Measurements from ENCODE around the gene IFFO2.

IFFO2 gene

DNA sequence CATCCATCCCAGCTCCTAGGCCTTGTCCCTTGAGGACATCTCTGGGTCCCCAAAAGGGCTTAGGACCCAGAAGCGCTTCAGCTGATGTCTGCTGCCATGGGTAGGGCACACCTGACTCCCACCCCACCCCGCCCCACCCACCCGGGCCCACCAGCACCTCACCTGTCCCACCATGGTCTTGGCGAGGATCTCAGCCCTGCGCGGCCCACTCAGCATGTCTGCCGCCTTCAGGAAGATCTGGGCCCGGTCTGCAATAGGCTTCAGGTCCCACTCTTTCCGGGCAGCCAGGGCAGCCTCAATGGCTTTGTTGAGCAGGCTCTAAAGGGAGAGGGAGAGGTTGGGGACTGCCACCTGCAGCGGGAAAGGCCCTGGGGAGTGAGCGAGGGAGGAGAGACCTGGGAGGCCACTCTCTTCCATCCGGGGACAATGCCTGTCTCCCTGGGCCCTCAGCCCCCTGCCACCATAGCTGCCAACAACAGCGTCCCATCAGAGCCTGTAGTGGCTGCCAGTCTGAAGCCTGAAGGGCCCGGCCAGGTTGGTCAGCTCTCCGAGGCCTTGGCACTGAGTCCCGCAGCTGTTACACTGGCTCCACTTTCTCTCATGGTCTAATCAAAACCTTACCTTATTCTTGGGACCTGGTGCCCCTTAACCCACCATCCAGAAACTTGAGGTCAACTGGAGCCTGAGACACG lies 71.0 kb downstream of the IFFO2 start:
- H3K4me3 ChIP-seq (ENCODE audit: low read length) = no peak overlapping the region
- TF ChIP-seq CTCF (conservative IDR thresholded peaks at IDR 0.05; ENCODE audit: low read depth, low read length) = no peak

GRCh38 chr1:18884727-18885126 lies 71.7 kb downstream of the IFFO2 start:
- H3K4me3 ChIP-seq (ENCODE audit: low read length) = no peak overlapping the region
- no peak for DNase-seq (ENCODE audit: low read depth)
- no peak for TF ChIP-seq CTCF (conservative IDR thresholded peaks at IDR 0.05; ENCODE audit: low read depth, low read length)

More for the DNA sequence above, 71.0 kb downstream of the IFFO2 start:
- DNase-seq (ENCODE audit: low read depth) = no peak

DNA sequence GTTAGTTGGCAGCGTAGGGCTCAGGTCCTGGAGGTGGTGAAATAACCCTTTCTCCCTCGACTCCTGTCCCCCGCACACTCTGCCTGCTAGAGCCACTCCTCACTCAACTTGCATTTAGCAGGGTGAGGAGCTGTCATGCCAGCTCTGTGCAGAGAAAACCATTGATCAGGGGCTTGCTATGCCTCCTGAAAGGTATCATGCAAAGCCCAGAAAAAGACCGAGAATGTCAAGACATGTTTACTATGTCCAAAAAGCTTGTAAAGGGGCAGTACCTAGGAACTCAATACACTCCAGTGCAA lies 72.1 kb downstream of the IFFO2 start:
- DNase-seq (ENCODE audit: low read depth) = no peak
- TF ChIP-seq CTCF (conservative IDR thresholded peaks at IDR 0.05; ENCODE audit: low read depth, low read length) = no peak

DNA sequence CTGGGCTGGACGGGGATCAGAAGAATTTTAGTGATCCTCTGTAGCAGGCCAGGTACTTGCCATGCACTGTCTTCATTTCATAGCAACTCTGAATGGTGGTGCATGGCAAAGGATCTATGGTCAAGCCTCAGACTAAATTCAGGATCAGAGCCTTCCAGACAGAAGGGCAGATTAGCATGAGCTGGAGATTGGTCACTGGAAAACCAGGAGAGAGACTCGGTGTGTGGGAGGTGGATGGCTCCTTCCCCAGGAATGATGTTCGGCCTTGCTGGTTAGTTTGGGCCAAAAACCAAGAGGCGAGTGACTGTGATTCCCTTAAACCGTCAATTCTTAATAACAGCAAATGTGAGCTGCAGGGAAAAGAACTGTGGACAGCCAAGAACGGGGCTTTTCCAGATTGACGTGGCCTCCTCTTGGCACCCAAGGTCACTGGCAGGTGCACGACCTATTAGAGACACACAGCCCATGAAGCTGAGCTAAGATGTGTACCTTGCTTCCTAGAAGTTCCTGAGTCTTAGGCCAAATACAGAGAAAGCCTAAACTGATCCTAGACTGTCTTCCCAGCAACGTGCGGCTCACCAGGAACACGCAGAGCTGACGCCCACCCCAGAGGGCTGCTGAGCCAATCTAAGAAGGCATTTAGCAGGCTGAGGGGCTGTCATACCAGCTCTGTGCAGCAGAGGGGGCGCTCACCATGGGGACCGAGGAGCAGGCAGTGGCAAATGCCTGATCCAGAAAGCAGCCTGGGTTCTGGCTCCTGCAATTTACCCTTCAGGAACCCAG lies 72.6 kb downstream of the IFFO2 start:
- TF ChIP-seq CTCF (conservative IDR thresholded peaks at IDR 0.05; ENCODE audit: low read depth, low read length) = peak; percentile 96
- no peak overlapping the region for H3K4me3 ChIP-seq (ENCODE audit: low read length)
- no peak for DNase-seq (ENCODE audit: low read depth)

More for the DNA sequence above, 72.1 kb downstream of the IFFO2 start:
- H3K4me3 ChIP-seq (ENCODE audit: low read length) = no peak overlapping the region

DNA sequence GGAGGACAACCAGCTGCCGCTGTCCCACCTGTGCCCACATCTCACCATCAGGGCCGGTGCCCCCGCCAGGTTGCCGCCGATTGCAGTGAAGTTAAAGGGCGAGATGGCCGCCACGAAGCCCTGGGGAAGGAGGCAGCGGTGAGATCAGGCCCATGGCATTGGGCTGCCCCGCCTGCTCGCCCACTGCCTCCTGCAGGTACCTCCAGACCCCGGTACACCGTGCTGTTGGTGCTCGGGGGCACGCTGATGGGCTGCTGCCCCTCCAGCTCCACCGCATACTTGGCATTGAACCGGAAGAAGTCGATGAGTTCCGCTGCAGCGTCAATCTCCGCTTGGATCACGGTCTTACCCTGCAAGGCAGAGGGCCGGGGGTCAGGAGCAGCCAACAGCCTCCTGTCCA lies 73.4 kb downstream of the IFFO2 start:
- no peak for DNase-seq (ENCODE audit: low read depth)
- no peak for TF ChIP-seq CTCF (conservative IDR thresholded peaks at IDR 0.05; ENCODE audit: low read depth, low read length)
- no peak overlapping the region for H3K4me3 ChIP-seq (ENCODE audit: low read length)

DNA sequence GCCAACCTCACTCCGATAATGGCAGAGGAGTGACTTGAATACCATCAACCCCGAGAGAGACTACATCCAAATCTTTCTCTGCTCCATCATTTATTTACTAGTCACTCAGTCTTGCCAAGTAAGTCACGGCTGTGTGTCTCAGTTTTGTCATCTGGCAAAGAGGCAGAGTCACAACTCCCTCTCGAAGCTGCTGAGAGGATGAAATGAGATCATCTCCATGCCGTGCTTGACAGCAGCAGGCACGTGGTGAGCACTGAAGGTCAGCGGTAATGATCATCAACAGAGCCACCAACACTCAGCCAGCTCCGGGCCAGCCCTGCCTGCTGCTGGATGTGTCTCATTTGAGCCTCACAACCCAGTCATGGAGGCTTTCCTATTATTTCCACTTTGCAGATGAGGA lies 74.0 kb downstream of the IFFO2 start:
- no peak for TF ChIP-seq CTCF (conservative IDR thresholded peaks at IDR 0.05; ENCODE audit: low read depth, low read length)
- no peak for DNase-seq (ENCODE audit: low read depth)
- H3K4me3 ChIP-seq (ENCODE audit: low read length) = no peak overlapping the region
